Activated naive CD4-positive, alpha-beta T cell treated with anti-CD3 and anti-CD28 coated beads, Interleukin-2, amount 10 ng/mL, durations not matched to agents 7 days and 5 days (primary cell): ENCODE measurements around the gene METTL27.
"Not testable (repeated sequence)": the region's sequence is repeated elsewhere in the genome, so short reads cannot be mapped to it uniquely, and the experiment has no call there.

Experiments used
- CTCF ChIA-PET: fragments of 350-600 bp; sonication (Branson Sonifier 250); formaldehyde crosslinking; loops from one replicate; lab custom pipeline; 2021; ENCODE audit warnings: antibody characterized with exemption; lab: Charles Lee
- DNase-seq: peaks from one replicate; pipeline ENCODE4 v3.0.0-alpha.2; 2020
- H3K27ac Mint-ChIP-seq: one replicate; pipeline ENCODE4 v1.8.0; 2021; ENCODE audit warnings: mild to moderate bottlenecking, moderate library complexity, mixed read lengths
- H3K27me3 Mint-ChIP-seq: one replicate; pipeline ENCODE4 v1.8.0; 2021; ENCODE audit warnings: mild to moderate bottlenecking, mixed read lengths
- H3K36me3 Mint-ChIP-seq: one replicate; pipeline ENCODE4 v1.8.0; 2021; ENCODE audit warnings: mixed read lengths
- H3K4me1 Mint-ChIP-seq: one replicate; pipeline ENCODE4 v1.8.0; 2021; ENCODE audit warnings: mixed read lengths
- H3K4me3 Mint-ChIP-seq: one replicate; pipeline ENCODE4 v1.8.0; 2021; ENCODE audit warnings: mild to moderate bottlenecking, moderate library complexity, mixed read lengths
- H3K9me3 Mint-ChIP-seq: one replicate; pipeline ENCODE4 v1.8.0; 2021; ENCODE audit warnings: mixed read lengths

METTL27 gene

DNA sequence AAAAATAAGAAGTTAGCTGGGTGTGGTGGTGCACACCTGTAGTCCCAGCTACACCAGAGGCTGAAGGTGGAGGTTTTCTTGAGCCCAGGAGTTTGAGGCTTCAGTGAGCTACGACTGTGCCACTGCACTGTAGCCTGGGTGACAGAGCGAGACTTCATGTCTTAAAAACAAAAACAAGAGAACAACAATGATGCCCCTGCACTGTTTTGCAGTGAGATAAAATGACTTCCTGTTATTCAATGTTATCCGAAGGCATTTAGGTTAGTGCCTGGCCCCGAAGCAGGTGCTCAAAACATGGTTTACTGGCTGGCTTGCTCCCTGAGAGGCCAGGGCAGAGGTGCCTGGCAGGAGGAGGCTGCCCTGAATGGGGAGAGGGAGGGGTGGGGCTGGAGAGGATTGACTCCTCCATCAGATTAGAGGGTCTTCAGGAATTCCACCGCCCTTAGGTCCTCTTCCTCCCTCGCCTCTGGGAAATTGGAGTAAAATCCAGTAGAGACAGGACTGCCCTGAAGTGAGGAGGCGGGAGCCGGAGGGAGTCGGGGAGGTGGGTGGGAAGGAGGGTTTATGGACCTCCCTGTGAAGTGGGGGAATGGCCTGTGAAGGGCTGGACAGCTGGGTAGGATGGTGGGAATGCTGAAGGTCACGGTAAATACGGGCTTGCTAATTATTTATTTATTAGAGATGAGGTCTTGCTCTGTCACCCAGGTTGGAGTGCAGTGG, 18.3 kb downstream of the METTL27 start:
- Mint-ChIP-seq H3K27ac (no peak overlapping the region), H3K27me3 (peaks cover 37% of the 10 kb centered on the region), H3K36me3 (no peaks in the 10 kb centered on the region), H3K4me1 (peaks cover 25% of the 10 kb centered on the region), H3K4me3 (no peak overlapping the region), H3K9me3 (no peaks in the 10 kb centered on the region)
- CTCF ChIA-PET = interaction anchor here (0.9 kb wide), 1 partner anchor 31 kb away, joined by 3 read pairs; no protein-coding TSS in a partner anchor
- DNase-seq = no peak

DNA sequence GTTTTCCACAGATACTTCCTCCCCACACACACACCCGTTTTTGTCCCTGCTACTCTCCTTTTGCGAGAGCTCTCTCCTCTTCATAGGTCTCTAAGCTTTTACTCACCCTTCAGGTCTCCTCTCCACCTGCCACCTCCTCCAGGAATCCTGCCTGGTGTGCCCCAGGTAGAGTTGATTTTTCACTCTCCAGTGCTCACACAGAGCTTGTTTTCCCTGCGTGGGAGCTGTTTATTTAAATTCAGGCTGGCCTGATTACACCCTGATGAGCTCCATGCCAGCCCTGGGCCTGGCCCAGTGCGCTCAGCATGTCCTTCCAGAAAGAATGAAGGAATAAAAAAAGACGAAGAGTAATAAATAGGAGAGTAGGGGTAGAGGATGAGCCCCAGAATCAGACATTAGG, 19.1 kb downstream of the METTL27 start:
- CTCF ChIA-PET = interaction anchor here (0.9 to 1.0 kb wide), 3 partner anchors 13 to 31 kb away, joined by 3 read pairs; no protein-coding TSS in a partner anchor
- no peak overlapping the region for H3K27ac Mint-ChIP-seq
- H3K9me3 Mint-ChIP-seq = no peaks in the 10 kb centered on the region
- H3K27me3 Mint-ChIP-seq = peaks cover 33% of the 10 kb centered on the region
- peaks cover 18% of the 10 kb centered on the region for H3K4me1 Mint-ChIP-seq
- DNase-seq = no peak
- H3K36me3 Mint-ChIP-seq = no peaks in the 10 kb centered on the region
- no peak overlapping the region for H3K4me3 Mint-ChIP-seq

DNA sequence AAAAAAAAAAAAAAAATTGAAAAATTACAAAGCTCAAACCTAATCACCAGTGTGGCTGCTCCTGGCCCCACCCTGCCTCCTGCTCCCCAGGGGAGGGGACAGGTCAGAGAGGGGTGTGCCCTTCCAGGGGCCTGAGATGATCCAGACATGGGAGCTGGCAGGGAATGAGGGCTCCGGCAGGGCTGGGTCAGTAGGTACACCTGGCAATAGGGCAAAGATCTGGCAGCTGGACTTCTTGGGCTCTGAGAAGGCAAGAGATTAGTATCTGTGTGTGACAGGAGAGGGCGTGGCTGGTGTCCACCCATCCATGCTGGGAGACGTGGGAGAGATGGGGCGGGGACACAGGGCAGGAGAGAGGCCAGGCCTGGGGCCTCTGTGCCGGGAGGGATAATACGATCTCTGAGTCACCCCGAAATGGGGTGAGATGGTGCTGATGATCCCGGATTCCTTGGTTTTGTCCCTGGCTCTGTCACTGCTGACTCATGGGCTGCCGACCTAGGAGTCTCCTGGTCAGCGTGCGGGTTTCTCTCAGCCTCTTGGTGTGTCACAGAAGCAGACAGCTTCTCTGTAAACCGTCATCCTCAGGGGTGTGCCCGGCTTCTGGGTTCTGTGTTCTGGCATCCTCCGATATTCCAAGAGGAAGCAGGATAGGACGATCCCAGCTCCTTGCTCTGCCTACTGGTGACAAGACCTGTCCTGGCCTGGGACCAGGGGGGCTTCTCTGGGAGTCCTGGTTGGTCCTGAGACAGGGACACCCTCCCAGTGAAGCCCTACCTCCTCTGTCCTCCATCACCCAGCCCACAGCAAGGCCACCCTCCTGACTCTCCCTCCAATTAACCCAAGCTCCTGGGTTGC, 19.8 kb downstream of the METTL27 start:
- Mint-ChIP-seq H3K4me1 (peaks cover 11% of the 10 kb centered on the region), H3K27me3 (peaks cover 29% of the 10 kb centered on the region), H3K36me3 (no peaks in the 10 kb centered on the region), H3K4me3 (no peak overlapping the region), H3K27ac (no peak overlapping the region), H3K9me3 (no peaks in the 10 kb centered on the region)
- no peak for DNase-seq
- CTCF ChIA-PET = interaction anchor here (0.6 to 1.0 kb wide), 4 partner anchors 13 to 33 kb away, joined by 3 read pairs; no protein-coding TSS in a partner anchor

DNA sequence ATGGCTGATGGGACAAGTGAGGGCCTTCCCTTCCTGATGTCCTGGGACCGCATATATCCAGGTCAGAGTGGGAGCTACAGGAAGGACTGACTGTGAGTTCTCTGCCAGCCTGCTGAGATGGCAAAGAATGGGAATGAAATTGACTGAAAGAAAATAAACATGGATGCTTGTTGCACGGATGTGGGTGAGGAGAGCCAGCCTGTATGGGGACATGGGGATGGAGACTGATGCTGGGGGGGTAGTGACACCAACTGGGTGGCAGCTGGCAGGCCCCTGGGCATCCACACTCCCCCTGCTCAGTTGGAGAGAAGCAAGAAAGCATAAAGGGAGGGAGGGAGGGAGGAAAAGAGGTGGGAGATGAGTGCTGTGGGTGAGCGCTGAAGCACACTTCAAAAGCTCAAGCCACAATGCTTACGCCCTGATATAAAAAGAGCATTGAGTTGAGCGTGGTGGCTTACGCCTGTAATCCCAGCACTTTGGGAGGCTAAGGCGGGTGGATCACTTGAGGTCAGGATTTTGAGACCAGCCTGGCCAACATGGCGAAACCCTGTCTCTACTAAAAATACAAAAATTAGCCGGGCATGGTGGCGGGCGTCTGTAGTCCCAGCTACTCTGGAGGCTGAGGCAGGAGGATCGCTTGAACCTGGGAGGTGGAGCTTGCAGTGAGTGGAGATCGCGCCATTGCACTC, 20.6 kb downstream of the METTL27 start:
- CTCF ChIA-PET = interaction anchor here (0.6 kb wide), 1 partner anchor 33 kb away, joined by 3 read pairs; no protein-coding TSS in a partner anchor
- H3K4me1 Mint-ChIP-seq, H3K4me3 Mint-ChIP-seq, H3K9me3 Mint-ChIP-seq, DNase-seq, H3K27ac Mint-ChIP-seq, H3K36me3 Mint-ChIP-seq: not testable (repeated sequence)
- peaks cover 26% of the 10 kb centered on the region for H3K27me3 Mint-ChIP-seq

DNA sequence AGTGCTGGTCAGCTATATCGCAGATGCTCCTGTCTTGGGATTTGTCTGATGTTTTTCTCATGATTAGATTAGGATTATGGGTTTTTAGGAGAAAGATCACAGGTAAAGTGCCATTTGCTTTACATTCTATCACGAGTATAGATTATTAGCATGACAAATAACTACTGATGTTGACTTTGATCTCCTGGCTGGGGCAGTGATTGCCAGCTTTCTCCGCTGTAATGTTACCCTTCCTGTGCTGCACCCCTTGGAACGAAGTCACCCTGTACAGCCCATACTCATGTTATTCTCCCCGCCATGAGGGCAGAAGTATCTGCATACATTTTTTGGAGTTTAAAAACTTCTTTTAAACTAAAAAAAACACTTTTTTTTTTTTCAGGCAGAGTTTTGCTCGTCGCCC, 22.3 kb downstream of the METTL27 start:
- CTCF ChIA-PET = no interaction called here
- no peak overlapping the region for H3K27ac Mint-ChIP-seq

DNA sequence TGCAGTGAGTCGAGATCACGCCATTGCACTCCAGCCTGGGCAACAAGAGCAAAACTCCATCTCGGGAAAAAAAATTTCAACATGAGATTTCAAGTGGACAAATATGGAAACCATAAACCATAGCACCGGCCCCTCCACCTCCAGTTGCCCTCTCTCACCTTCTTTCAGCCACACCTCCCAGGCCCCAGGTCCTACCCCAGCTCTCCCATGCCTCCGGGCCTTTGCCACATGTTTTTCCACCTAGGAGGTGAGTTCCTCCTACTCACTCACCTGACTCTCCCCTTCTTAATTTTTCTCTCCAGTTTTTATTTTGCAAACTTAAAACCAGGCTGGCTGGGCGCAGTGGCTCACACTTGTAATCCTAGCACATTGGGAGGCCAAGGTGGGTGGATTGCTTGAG, 25.2 kb downstream of the METTL27 start:
- H3K27me3 Mint-ChIP-seq = peaks cover 14% of the 10 kb centered on the region
- no peaks in the 10 kb centered on the region for H3K36me3 Mint-ChIP-seq
- no peaks in the 10 kb centered on the region for H3K9me3 Mint-ChIP-seq
- H3K27ac Mint-ChIP-seq = no peak overlapping the region
- CTCF ChIA-PET = no interaction called here
- DNase-seq = no peak
- no peaks in the 10 kb centered on the region for H3K4me1 Mint-ChIP-seq
- no peak overlapping the region for H3K4me3 Mint-ChIP-seq

More for the DNA sequence above, 22.3 kb downstream of the METTL27 start:
- Mint-ChIP-seq H3K27me3 (peaks cover 9% of the 10 kb centered on the region), H3K9me3 (no peaks in the 10 kb centered on the region), H3K4me3 (no peak overlapping the region), H3K36me3 (no peaks in the 10 kb centered on the region), H3K4me1 (no peaks in the 10 kb centered on the region)
- no peak for DNase-seq

DNA sequence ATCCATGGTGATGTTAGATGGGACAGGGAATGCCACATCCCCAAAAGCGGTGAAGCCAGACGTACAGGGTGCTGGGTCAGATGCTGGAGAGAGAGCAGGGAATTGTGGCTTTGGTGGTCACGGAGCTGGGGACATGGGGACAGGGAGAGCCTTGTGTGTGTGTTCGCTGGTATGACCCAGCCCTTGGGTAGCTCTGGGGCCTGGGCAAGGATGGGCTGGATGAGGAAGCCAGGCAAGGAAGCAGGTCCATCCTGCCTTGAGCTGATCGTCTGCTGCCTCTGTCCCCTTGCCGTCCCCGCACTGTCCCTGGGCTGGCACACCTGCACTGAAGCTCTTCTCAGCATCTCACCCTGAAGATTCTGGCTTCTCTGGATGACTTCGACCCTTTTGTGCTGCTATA, 26.9 kb downstream of the METTL27 start:
- H3K4me1 Mint-ChIP-seq = no peaks in the 10 kb centered on the region
- no peaks in the 10 kb centered on the region for H3K9me3 Mint-ChIP-seq
- no peak overlapping the region for H3K4me3 Mint-ChIP-seq
- H3K27me3 Mint-ChIP-seq = peaks cover 19% of the 10 kb centered on the region
- no peak overlapping the region for H3K27ac Mint-ChIP-seq
- CTCF ChIA-PET = interaction anchor here (0.6 to 1.1 kb wide), 3 partner anchors 10 to 61 kb away, joined by 3 to 4 read pairs (median 3); no protein-coding TSS in a partner anchor
- no peaks in the 10 kb centered on the region for H3K36me3 Mint-ChIP-seq
- DNase-seq = no peak

DNA sequence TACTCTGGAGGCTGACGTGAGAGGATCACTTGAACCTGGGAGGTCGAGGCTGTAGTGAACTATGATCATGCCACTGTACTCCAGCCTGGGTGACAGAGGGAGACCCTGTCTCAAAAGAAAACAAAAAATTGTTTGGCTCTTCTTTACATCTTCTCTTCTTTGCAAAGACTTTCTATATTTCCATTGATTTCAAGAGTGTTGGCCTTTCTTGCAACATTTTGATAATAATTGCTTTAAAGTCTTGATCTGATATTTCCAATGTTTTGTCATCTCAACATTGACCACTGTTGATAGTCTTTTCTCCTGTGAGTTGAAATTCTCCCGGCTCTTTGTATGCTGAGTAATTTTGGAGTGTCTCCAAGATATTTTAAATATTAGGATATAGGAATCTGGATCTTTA, 29.3 kb downstream of the METTL27 start:
- Mint-ChIP-seq H3K4me1 (no peaks in the 10 kb centered on the region), H3K36me3 (no peaks in the 10 kb centered on the region), H3K27me3 (peaks cover 27% of the 10 kb centered on the region), H3K4me3 (no peak overlapping the region), H3K9me3 (no peaks in the 10 kb centered on the region), H3K27ac (no peak overlapping the region)
- DNase-seq = no peak
- CTCF ChIA-PET = interaction anchor here (3.8 kb wide), 1 partner anchor 42 kb away, joined by 36 read pairs; no protein-coding TSS in a partner anchor

DNA sequence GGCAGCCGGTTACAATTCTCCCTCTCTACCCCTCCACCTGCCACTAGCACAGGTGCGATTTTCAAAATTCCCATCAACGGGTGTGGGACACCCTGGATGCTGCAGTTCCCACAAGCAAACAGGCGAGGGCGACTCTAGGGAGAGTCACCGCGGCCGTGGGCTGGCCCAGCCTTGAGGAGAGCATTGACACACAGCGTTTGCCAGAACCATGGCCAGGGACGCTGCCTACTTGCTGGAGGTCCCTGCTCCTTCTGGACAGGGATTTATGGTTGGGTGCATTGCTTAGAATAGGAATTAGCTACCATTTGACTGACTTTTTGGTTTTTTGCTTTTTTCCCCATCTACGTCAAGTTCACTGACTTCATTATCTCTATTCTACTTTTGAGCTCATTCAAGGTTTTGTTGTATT, 30.6 kb downstream of the METTL27 start:
- CTCF ChIA-PET = interaction anchor here (1.1 to 3.8 kb wide), 4 partner anchors 10 to 43 kb away, joined by 3 to 36 read pairs (median 4); no protein-coding TSS in a partner anchor
- H3K4me1 Mint-ChIP-seq = no peaks in the 10 kb centered on the region
- peak; percentile 69 for DNase-seq

DNA sequence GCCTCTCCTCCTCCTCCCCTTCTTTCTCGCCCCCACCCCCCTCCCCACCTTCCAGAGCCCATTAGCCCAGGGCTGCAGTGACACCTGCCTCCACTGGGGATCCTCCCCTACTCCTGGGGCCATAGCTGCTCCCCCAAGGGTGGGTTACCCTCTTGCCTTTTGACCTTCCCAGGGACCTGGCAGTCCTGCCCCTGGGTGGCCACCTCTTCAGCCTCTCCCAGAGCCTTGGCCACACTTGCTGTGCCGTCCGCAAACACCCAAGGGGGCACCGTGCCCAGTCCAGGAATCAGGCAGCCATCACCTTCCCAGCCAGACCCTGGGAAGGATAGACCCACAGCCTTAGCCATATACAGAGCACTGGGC, 31.3 kb downstream of the METTL27 start:
- no peak for DNase-seq
- H3K4me3 Mint-ChIP-seq = no peak overlapping the region
- H3K9me3 Mint-ChIP-seq = no peaks in the 10 kb centered on the region
- CTCF ChIA-PET = interaction anchor here (1.5 to 3.8 kb wide), 3 partner anchors 10 to 44 kb away, joined by 3 to 36 read pairs (median 4); no protein-coding TSS in a partner anchor
- H3K4me1 Mint-ChIP-seq = no peaks in the 10 kb centered on the region
- H3K27ac Mint-ChIP-seq = no peak overlapping the region
- peaks cover 22% of the 10 kb centered on the region for H3K27me3 Mint-ChIP-seq
- no peaks in the 10 kb centered on the region for H3K36me3 Mint-ChIP-seq

More for the DNA sequence above, 30.6 kb downstream of the METTL27 start:
- no peak overlapping the region for H3K27ac Mint-ChIP-seq
- peaks cover 22% of the 10 kb centered on the region for H3K27me3 Mint-ChIP-seq
- no peaks in the 10 kb centered on the region for H3K9me3 Mint-ChIP-seq
- no peaks in the 10 kb centered on the region for H3K36me3 Mint-ChIP-seq
- no peak overlapping the region for H3K4me3 Mint-ChIP-seq

DNA sequence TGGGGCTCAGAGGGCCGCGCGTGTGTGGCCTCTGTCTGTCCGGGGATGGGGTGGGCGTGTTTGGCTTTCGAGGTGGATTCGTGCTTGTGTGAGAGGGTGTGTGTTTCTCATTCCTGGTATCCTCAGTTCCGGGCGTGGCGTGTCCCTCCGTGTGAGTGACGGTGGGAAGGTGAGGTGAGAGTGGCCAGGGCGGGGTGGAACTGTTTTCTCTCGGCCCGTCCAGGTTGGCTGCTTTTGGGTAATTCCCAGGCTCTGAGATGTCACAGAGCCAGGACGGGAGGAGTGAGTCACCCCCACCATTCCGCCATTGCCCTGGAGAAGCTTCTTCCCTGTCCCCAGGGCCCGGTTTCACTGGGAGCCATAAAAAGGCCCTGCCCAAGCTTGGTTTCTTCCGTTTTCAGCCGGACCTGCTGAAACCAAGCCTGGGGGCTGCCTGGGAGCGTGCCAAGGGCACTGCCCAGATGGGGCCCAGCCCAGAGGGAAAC, 32.8 kb downstream of the METTL27 start:
- H3K4me1 Mint-ChIP-seq = no peaks in the 10 kb centered on the region
- no peak overlapping the region for H3K27ac Mint-ChIP-seq
- CTCF ChIA-PET = interaction anchor here (1.1 to 3.8 kb wide), 2 partner anchors 13 to 46 kb away, joined by 3 to 36 read pairs; no protein-coding TSS in a partner anchor
- H3K9me3 Mint-ChIP-seq = no peaks in the 10 kb centered on the region
- no peaks in the 10 kb centered on the region for H3K36me3 Mint-ChIP-seq
- DNase-seq = no peak
- H3K4me3 Mint-ChIP-seq = no peak overlapping the region
- H3K27me3 Mint-ChIP-seq = peaks cover 22% of the 10 kb centered on the region

DNA sequence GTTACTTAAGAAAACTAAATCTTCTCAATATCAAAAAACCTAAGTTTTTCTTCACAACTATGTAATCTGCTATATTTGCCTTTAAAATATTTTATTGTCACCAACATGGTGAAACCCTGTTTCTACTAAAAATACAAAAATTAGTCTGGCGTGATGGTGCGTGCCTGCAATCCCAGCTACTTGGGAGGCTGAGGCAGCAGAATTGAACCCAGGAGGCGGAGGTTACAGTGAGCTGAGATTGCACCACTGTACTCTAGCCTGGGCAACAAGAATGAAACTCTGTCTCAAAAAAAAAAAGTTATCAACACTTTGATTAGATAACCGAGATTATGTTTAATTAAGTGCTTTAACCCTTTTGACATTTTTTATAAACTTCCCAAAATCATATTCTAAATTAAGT, 39.9 kb downstream of the METTL27 start:
- peaks cover 9% of the 10 kb centered on the region for H3K27me3 Mint-ChIP-seq

DNA sequence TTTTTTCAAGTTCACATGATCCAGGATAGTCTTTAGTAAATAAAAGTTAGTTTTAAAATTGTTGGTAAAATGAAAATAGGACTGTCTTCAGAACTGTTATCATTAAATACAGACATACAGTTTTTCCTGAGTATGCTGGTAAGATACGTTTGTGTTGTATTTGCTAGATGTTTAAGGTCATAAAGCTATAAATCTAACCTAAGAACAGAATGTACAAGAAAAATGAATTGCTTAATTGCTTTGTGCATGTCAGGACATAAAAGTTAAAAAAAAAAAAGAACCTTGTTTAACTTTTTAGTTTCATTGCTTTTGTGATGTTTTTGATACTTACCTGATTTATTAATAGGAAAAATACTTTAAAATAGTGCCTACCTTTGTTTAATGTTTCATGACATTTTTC, 40.7 kb downstream of the METTL27 start:
- Mint-ChIP-seq H3K27me3 (peaks cover 9% of the 10 kb centered on the region), H3K4me1 (no peaks in the 10 kb centered on the region), H3K9me3 (no peaks in the 10 kb centered on the region), H3K27ac (no peak overlapping the region), H3K4me3 (no peak overlapping the region), H3K36me3 (no peaks in the 10 kb centered on the region)
- no peak for DNase-seq
- CTCF ChIA-PET = interaction anchor here (0.8 kb wide), 1 partner anchor 10 kb away, joined by 3 read pairs; no protein-coding TSS in a partner anchor

More for the DNA sequence above, 39.9 kb downstream of the METTL27 start:
- H3K4me1 Mint-ChIP-seq = no peaks in the 10 kb centered on the region
- no peak overlapping the region for H3K4me3 Mint-ChIP-seq
- CTCF ChIA-PET = no interaction called here
- DNase-seq = no peak
- H3K27ac Mint-ChIP-seq = no peak overlapping the region
- H3K9me3 Mint-ChIP-seq = no peaks in the 10 kb centered on the region
- no peaks in the 10 kb centered on the region for H3K36me3 Mint-ChIP-seq
